Choroid plexus epithelial cell (primary cell): ENCODE data around the gene ATL3.
"Not testable (repeated sequence)": the region's sequence is repeated elsewhere in the genome, so short reads cannot be mapped to it uniquely, and the experiment has no call there.

Experiments
- DNase-seq: peaks from one replicate; pipeline ENCODE4 v3.0.0-alpha.2; 2010; ENCODE audit warnings: low read depth
- H3K4me3 ChIP-seq: 2 replicates; pipeline ENCODE4 v1.5.1; 2011; ENCODE audit warnings: low read depth, mild to moderate bottlenecking, control low read depth, low read length, moderate library complexity
- CTCF ChIP-seq: conservative IDR thresholded peaks from 2 replicates; pipeline ENCODE4 v1.5.1; 2011; ENCODE audit warnings: low read depth, mild to moderate bottlenecking, control low read depth, inconsistent platforms, low read length, moderate library complexity

Gene ATL3

DNA sequence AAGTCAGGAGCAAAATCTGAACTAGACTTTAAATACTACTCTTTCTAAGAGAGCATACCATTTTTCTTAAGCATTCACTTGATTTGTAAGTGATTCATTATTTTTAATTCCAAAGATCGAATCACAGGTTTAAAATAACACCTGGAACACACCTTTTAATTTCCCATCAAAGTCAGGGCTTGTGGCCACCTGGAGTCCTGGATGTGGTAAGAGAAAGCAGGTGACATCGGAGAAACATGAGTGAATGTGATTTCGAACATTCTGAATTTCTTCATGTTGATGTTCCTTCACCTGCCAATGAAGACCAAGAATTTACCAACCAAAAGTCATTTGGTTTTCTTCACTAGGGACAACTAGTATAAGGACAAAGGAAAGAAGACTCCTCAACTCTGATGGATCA, 28.0 kb downstream of the ATL3 start:
- DNase-seq, result no peak
- no peak for TF ChIP-seq CTCF
- H3K4me3 ChIP-seq, result no peak overlapping the region

- H3K4me3 ChIP-seq, result no peak overlapping the region
- DNase-seq, result peak; percentile 46
- TF ChIP-seq CTCF, result peak; percentile 20
Measured at GRCh38 chr11:63641727-63642126, 29.4 kb downstream of the ATL3 start.

DNA sequence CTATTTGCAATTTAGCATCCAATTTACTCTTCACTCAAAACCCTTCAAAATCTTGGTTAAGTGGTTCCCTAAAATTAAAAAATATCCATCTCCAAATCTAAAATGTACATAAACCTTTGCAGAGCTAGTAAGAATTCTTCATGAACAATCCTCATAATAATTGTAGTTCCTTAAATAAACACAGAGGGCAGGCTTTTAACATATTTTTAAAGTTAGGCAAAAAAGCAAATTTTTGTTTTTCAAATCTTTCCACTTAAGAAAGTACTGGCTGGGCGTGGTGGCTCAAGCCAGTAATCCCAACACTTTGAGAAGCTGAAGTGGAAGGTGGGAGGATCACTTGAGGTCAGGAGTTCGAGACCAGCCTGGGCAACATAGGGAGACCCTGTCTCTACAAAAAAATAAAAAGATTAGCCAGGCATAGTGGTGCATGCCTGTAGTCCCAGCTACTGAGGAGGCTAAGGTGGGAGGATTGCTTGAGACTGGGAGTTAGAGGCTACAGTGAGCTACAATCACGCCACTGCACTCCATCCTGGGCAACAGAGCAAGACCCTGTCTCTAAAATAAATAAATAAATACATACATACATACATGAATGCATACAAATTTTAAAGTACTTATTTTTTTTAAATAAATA, 31.9 kb downstream of the ATL3 start:
- peak; percentile 42 for DNase-seq
- H3K4me3 ChIP-seq, result no peak overlapping the region
- TF ChIP-seq CTCF, result peak; percentile 34

DNA sequence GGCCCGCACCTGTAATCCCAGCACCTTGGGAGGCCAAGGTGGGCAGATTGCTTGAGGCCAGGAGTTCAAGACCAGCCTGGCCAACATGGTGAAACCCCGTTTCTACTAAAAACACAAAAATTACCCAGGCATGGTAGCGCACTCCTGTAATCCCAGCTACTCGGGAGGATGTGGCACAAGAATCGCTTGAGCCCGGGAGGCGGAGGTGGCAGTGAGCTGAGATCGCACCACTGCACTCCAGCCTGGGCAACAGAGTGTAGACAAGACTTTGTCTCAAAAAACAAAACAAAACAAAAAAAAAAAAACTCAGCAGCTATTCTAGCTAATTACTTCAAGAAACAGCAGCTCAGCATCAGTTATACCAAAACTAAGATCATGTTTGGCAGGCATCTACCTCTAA, 32.7 kb downstream of the ATL3 start:
- not testable (repeated sequence) for H3K4me3 ChIP-seq, DNase-seq

GRCh38 chr11:63635762-63636465, 35.3 kb downstream of the ATL3 start:
- H3K4me3 ChIP-seq, result no peak overlapping the region
- DNase-seq, result peak; percentile 82
- TF ChIP-seq CTCF, result peak; percentile 93

DNA sequence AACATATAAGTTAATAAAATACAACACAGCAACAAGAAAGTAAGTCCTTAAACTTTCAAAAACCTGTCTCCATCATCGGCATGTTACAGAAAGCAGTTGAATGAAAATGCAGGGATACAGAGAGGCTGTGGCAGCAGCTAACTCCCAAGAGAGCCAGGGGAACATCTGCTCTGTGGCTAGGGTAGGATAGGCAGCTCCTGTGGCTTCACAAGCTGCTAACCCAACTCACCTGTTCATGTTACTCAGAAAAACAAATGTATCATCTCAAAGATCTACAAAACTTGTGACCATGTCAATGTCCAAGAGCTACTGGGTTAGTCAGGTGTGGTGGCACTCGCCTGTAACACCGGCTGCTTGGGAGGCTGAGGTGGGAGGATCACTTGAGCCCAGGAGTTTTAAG, 41.8 kb downstream of the ATL3 start:
- no peak for TF ChIP-seq CTCF
- H3K4me3 ChIP-seq, result no peak overlapping the region
- no peak for DNase-seq

- no peak overlapping the region for H3K4me3 ChIP-seq
- no peak for DNase-seq
- TF ChIP-seq CTCF, result no peak
Measured at GRCh38 chr11:63623513-63624140, 47.5 kb downstream of the ATL3 start.
